Inflammatory macrophage (primary cell): ENCODE measurements around the gene C1QL1.
A peak's percentile ranks its signal among the peaks of the same experiment; 100 is the strongest.
"Not testable (repeated sequence)": the region's sequence is repeated elsewhere in the genome, so short reads cannot be mapped to it uniquely, and the experiment has no call there.

Experiments
- DNase-seq, 2 donors: peaks; one replicate each; pipeline ENCODE4 v3.0.0-alpha.2; 2020 to 2022

C1QL1 gene

GRCh38 chr17:44959821-44960531 lies 8.1 kb downstream of the C1QL1 start:
- no peak for DNase-seq

GRCh38 chr17:44956998-44957981 lies 10.8 kb downstream of the C1QL1 start:
- DNase-seq: no peak

GRCh38 chr17:44955674-44956425 lies 12.3 kb downstream of the C1QL1 start:
- DNase-seq: no peak

GRCh38 chr17:44952946-44953475 lies 15.1 kb downstream of the C1QL1 start:
- DNase-seq: no peak

GRCh38 chr17:44948315-44948795 lies 19.7 kb downstream of the C1QL1 start:
- no peak for DNase-seq

- DNase-seq: peak; percentile 95
Observed at GRCh38 chr17:44947461-44948314, 20.4 kb downstream of the C1QL1 start, which contains the start of gene KIF18B. Gene KIF18B, minus strand, starts transcription at chr17:44947773. Its CDS starts 11,429 bp downstream, at chr17:44936344.

GRCh38 chr17:44945652-44946051 lies 22.5 kb downstream of the C1QL1 start:
- not testable (repeated sequence) for DNase-seq

- DNase-seq: no peak
Observed at GRCh38 chr17:44942456-44942855, 25.6 kb downstream of the C1QL1 start.

GRCh38 chr17:44941712-44942331 lies 26.3 kb downstream of the C1QL1 start:
- DNase-seq: no peak

- no peak for DNase-seq
Observed at GRCh38 chr17:44940768-44941167, 27.3 kb downstream of the C1QL1 start.

GRCh38 chr17:44940317-44940716 lies 27.8 kb downstream of the C1QL1 start:
- DNase-seq: no peak

- no peak for DNase-seq
Observed at GRCh38 chr17:44935116-44935515, 33.0 kb downstream of the C1QL1 start.

GRCh38 chr17:44934745-44935105 lies 33.4 kb downstream of the C1QL1 start:
- DNase-seq: no peak

- no peak for DNase-seq
Observed at GRCh38 chr17:44933824-44934744, 34.0 kb downstream of the C1QL1 start.

- DNase-seq: no peak
Observed at GRCh38 chr17:44932787-44933097, 35.4 kb downstream of the C1QL1 start.

- no peak for DNase-seq
Observed at GRCh38 chr17:44932096-44932786, 35.9 kb downstream of the C1QL1 start.

GRCh38 chr17:44931376-44931775 lies 36.7 kb downstream of the C1QL1 start:
- DNase-seq: no peak

- no peak for DNase-seq
Observed at GRCh38 chr17:44930667-44931066, 37.4 kb downstream of the C1QL1 start.

- DNase-seq: no peak
Observed at GRCh38 chr17:44928950-44929720, 39.0 kb downstream of the C1QL1 start.
